Activated CD8-positive, alpha-beta T cell treated with anti-CD3 and anti-CD28 coated beads for 36 hours (primary cell): ENCODE results near the gene ST8SIA1. TPM values are rescaled to one million over a fixed set of nuclear protein-coding genes. Genes with fewer than 3 reads are reported as not detected.
A peak's percentile ranks its signal among the peaks of the same experiment; 100 is the strongest.
"Not testable (repeated sequence)": the region's sequence is repeated elsewhere in the genome, so short reads cannot be mapped to it uniquely, and the experiment has no call there.

Experiments
- ATAC-seq: fragments of 200-7000 bp; cut with Tn5 transposase; one replicate; pipeline ENCODE4 v1.10.0; 2021; ENCODE audit warnings: mild to moderate bottlenecking, moderate library complexity
- CTCF ChIA-PET: fragments of 350-600 bp; sonication (Branson Sonifier 250); formaldehyde crosslinking; loops from one replicate; lab custom pipeline; 2021; ENCODE audit warnings: antibody characterized with exemption; lab: Charles Lee
- POLR2A ChIA-PET: fragments of 350-600 bp; sonication (Branson Sonifier 250); formaldehyde crosslinking; loops from one replicate; lab custom pipeline; 2021; ENCODE audit warnings: antibody characterized with exemption; lab: Charles Lee
- DNase-seq: peaks from one replicate; pipeline ENCODE4 v3.0.0-alpha.2; 2020
- H3K27ac Mint-ChIP-seq: one replicate; pipeline ENCODE4 v1.8.0; 2021; ENCODE audit warnings: mild to moderate bottlenecking, mixed read lengths
- H3K27me3 Mint-ChIP-seq: one replicate; pipeline ENCODE4 v1.8.0; 2021; ENCODE audit warnings: mixed read lengths
- H3K36me3 Mint-ChIP-seq: one replicate; pipeline ENCODE4 v1.8.0; 2021; ENCODE audit warnings: low read depth, mixed read lengths
- H3K4me1 Mint-ChIP-seq: one replicate; pipeline ENCODE4 v1.8.0; 2021; ENCODE audit warnings: low read depth, mixed read lengths
- H3K4me3 Mint-ChIP-seq: one replicate; pipeline ENCODE4 v1.8.0; 2021; ENCODE audit warnings: mild to moderate bottlenecking, moderate library complexity, mixed read lengths
- H3K9me3 Mint-ChIP-seq: one replicate; pipeline ENCODE4 v1.8.0; 2021; ENCODE audit warnings: mixed read lengths
- CTCF ChIP-seq: fragments of 200-600 bp; IDR thresholded peaks from one replicate; pipeline ENCODE4 v1.8.0; 2022; ENCODE audit warnings: antibody characterized with exemption, mild to moderate bottlenecking
- intact Hi-C: fragments of 100-400 bp; cut with micrococcal nuclease; formaldehyde crosslinking; loops from one replicate; pipeline ENCODE4 v1.10.0; 2022
- total RNA-seq, 2 experiments: library from RNA; stranded (reverse); gene quantifications; one replicate each; pipeline ENCODE4 v1.2.3, GENCODE V29; 2021

The ST8SIA1 gene
- 1 to 10 TPM; 1.5 to 2.5 TPM for total RNA-seq

DNA sequence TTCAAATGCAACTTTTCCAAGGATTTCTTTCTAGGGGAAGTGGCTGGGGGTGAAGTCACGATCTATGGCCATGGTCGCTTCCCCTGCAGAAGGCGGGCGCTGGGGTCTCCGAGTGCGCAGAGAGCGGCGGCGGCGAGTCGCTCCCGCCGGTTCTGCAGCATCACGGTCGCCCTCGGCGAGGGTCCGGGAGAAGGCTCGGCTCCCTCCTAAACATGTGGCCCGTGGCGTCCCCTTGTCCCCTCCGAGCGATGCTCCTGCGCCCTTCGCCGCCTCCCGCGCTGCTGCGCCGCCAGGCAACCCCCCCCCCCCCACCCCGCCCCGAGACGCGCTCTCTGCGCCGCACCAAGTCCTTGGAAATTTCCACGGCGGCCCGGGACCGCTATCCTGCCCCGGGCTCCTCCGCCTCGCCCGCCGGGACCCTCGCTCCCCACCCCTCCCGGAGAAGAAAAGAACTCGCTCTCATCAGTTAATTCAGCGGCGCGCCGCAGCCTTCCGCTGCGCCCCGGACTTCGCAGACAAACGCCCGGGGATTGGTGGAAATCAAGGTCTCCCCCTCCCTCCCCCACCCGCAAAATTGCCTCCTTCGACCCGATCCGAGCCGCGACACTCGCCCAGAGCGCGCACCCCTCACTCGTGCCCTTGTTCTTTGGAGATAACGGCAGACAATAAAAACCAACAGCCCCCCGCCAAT, at the start of gene ST8SIA1:
TSS of gene ST8SIA1 (minus strand) at position 298 of the 691 bp plus-strand sequence. CDS start 475 bp downstream, outside the sequence.
- TF ChIP-seq CTCF, result no peak
- POLR2A ChIA-PET, result interaction anchor here (1.0 kb wide), 1 partner anchor 13 kb away, joined by 3 read pairs; no protein-coding TSS in a partner anchor
- intact Hi-C loops, result loop anchor here (5.0 to 10.0 kb wide), 3 partner anchors 232 to 630 kb away; no protein-coding TSS in a partner anchor
- ATAC-seq (peak; percentile 45), DNase-seq (peak; percentile 60)
- no peaks in the 10 kb centered on the region for H3K9me3 Mint-ChIP-seq
- H3K27ac Mint-ChIP-seq, result peak within 1 kb of the TSS; percentile 80
- CTCF ChIA-PET, result interaction anchor here (0.8 to 1.5 kb wide), 9 partner anchors 18 to 316 kb away, joined by 3 to 8 read pairs (median 4); no protein-coding TSS in a partner anchor
- peak within 1 kb of the TSS; percentile 84 for H3K4me3 Mint-ChIP-seq
- peaks cover 38% of the 10 kb centered on the region for H3K27me3 Mint-ChIP-seq
- H3K36me3 Mint-ChIP-seq, result no peaks in the 10 kb centered on the region
- peaks cover 16% of the 10 kb centered on the region for H3K4me1 Mint-ChIP-seq

GRCh38 chr12:22380031-22380430, 45.5 kb upstream of the ST8SIA1 start:
- intact Hi-C loops, result no loop called here
- Mint-ChIP-seq H3K27ac (no peak overlapping the region), H3K36me3 (no peaks in the 10 kb centered on the region), H3K4me3 (no peak overlapping the region), H3K4me1 (peaks cover 3% of the 10 kb centered on the region), H3K9me3 (no peaks in the 10 kb centered on the region), H3K27me3 (no peaks in the 10 kb centered on the region)
- ChIA-PET CTCF (no interaction called here), POLR2A (no interaction called here)
- no peak for TF ChIP-seq CTCF
- DNase-seq, result no peak
- ATAC-seq, result no peak

GRCh38 chr12:22377731-22378496, 43.4 kb upstream of the ST8SIA1 start:
- Mint-ChIP-seq H3K27me3 (no peaks in the 10 kb centered on the region), H3K4me3 (no peak overlapping the region), H3K36me3 (no peaks in the 10 kb centered on the region), H3K27ac (no peak overlapping the region), H3K4me1 (peaks cover 8% of the 10 kb centered on the region), H3K9me3 (no peaks in the 10 kb centered on the region)
- ATAC-seq, result no peak
- ChIA-PET POLR2A (no interaction called here), CTCF (no interaction called here)
- intact Hi-C loops, result no loop called here
- DNase-seq, result no peak
- TF ChIP-seq CTCF, result no peak

DNA sequence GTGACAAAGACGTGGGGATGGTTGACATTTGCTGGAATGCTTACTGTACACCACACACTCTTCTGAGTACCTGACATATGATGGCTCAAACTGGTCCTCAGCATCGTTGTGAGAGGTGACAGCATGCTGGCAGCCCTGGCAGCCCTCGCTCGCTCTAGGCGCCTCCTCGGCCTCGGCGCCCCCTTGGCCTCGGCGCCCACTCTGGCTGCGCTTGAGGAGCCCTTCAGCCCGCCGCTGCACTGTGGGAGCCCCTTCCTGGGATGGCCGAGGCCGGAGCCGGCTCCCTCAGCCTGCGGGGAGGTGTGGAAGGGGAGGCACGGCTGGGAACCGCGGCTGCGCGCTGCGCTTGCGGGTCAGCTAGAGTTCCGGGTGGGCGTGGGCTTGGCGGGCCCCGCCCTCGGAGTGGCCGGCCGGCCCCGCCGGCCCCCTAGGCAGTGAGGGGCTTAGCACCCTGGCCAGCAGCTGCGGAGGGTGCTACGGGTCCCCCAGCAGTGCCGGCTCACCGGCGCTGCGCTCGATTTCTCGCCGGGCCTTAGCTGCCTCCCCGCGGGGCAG, 42.2 kb upstream of the ST8SIA1 start:
- H3K27me3 Mint-ChIP-seq, H3K27ac Mint-ChIP-seq, CTCF ChIA-PET, H3K9me3 Mint-ChIP-seq, H3K4me3 Mint-ChIP-seq, POLR2A ChIA-PET, H3K36me3 Mint-ChIP-seq, DNase-seq, ATAC-seq, H3K4me1 Mint-ChIP-seq, intact Hi-C loops: not testable (repeated sequence)

DNA sequence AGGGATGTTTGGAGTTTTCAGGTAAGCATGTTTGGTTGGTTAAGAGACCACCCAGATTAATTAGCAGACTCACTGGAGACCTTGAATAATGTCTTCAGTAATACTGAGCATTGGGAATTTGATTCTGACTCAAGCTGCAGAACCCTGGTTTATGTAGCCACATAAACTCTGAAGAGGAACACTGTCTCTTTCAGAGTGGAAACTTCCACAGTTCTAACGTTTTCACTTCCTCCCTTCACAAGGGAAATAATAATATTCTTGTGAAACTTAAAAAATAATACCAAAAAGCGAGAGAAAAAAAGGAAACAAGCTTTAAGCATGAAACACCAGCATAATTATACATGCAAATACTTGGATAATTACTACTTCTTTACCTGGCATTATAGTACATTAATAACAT, 40.0 kb upstream of the ST8SIA1 start:
- ChIA-PET POLR2A (no interaction called here), CTCF (no interaction called here)
- Mint-ChIP-seq H3K9me3 (no peaks in the 10 kb centered on the region), H3K27ac (no peak overlapping the region), H3K4me3 (no peak overlapping the region), H3K4me1 (peaks cover 4% of the 10 kb centered on the region), H3K36me3 (no peaks in the 10 kb centered on the region), H3K27me3 (no peaks in the 10 kb centered on the region)
- ATAC-seq, result no peak
- TF ChIP-seq CTCF, result no peak
- intact Hi-C loops, result no loop called here
- DNase-seq, result no peak
